Glomerular visceral epithelial cell (primary cell): ENCODE data around the gene YPEL3.
"Not testable (repeated sequence)": the region's sequence is repeated elsewhere in the genome, so short reads cannot be mapped to it uniquely, and the experiment has no call there.

Source experiments
- DNase-seq: peaks from one replicate; pipeline ENCODE4 v3.0.0-alpha.2; 2016; ENCODE audit errors: extremely low spot score

Gene YPEL3

GRCh38 chr16:30117768-30118167 is 21.8 kb upstream of the YPEL3 start:
- no peak for DNase-seq

DNA sequence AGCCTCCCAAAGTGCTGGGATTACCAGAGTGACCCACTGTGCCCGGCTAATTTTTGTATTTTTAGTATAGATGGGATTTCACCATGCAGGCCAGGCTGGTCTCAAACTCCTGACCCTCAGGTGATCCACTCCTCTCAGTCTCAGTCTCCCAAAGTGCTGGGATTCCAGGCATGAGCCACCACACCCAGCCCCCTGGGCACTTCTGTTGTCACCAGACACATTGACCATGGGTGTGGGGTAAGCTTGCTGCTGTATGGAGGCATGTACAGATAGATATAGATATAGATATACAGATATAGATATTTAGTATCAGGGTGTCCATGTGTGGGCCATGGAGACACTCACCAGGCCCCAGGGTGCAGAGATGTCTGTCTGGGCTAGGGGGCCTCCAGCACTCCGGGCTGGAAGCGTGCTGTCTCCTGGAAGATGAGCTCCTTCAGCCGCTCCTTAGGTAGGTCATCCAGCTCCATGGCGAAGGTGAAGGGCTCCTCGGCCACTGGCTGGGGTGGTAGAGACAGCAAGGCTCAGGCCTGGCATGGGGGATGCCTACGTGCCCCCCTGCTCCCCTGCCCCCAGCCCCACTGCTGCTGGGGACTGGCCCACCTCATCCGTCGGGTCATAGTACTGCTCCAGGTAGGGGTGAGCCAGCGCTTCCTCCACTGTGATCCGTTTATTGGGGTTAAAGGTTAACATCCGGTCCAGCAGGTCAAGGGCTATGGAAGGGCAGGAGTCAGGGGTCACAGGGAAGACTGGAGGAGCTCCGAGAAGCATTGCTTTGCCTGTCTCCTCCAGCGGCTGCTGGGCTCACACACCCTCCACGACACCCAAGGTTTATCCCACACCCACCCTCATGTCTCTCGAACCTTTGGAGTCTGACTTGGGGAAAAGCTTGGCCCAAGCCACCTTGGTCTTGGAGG is 20.5 kb upstream of the YPEL3 start:
- DNase-seq: no peak

DNA sequence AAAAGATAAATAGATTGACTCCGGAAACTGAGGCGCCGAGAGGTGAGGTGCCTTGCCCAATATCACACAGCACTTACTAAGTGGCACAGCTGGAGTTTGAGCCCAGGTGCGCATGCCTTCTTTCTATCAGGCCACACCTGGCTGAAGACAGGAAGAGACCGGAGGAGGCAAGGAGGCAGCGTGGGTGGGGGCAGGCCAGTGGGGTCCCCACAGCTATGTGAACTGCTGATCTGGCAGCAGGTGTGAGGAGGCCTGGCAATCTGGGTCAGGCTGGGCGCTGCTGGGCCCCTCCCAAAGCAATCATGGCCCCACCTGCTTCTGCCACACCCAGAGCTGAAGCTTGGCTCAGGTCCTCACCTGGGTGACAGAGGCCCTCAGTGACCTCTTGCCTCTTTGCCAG is 19.2 kb upstream of the YPEL3 start:
- no peak for DNase-seq

DNA sequence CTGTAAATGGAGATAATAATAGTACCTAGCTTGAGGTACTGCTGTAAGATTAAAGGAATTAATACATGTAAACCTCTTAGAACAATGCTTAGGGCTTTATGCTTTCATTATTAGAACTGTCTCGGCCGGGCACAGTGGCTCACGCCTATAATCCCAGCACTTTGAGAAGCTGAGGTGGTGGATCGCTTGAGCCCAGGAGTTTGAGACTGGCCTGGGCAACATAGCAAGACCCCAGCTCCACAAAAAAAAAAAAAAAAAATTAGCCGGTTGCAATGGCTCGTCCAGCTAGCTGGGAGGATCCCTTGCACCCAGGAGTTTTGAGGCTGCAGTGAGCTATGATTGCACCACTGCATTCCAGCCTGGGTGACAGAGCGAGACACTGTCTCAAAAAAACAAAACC is 18.8 kb upstream of the YPEL3 start:
- not testable (repeated sequence) for DNase-seq

DNA sequence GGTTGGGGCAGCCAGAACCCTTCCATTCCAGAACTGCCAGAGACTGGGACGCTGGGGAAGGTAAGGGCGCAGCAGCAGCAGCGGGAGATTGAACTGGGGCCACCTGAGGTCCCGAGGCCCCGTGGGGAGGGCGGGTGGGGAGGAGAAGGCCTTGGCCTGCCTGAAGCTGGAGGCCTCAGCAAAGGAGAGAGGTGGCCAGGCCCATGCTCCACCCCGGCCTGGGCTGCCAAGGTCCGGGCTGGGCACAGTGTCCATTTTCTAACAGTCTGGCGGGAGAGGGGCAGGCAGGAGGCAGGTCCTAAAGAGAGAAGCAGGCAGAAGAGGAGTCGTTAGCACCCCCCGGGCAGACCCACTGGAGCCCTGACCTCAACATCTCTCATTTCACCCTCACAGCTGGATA is 18.4 kb upstream of the YPEL3 start:
- no peak for DNase-seq

DNA sequence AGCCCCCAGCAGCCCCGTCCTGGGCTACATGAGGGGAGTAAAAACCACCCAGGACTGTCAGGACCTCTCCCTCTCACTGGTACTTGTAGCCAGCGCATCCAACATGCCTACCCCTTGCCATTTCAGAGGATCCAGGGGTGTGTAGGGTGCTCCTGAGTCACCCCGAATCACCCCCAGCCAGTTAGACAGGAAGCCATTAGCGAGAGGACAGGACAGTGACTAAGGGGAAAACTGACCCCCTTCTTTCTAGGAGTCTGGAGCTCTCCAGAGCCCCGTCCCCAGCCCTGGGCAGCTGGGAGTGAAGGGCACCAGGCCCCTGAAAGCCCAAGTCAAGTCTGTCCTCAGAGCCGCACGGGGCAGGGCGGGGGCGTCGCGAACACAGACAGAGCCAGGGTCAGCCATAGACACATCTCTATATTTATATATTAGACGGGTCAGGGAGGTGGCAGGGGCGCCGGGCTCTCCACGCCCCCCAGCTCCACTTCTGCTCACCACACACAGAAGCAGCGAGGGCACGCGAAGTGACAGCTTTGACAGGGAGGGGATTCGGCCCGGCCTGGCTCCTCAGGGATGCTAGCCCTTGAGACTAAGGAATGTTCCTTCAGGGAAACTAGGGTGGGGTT is 17.8 kb upstream of the YPEL3 start:
- DNase-seq: no peak

DNA sequence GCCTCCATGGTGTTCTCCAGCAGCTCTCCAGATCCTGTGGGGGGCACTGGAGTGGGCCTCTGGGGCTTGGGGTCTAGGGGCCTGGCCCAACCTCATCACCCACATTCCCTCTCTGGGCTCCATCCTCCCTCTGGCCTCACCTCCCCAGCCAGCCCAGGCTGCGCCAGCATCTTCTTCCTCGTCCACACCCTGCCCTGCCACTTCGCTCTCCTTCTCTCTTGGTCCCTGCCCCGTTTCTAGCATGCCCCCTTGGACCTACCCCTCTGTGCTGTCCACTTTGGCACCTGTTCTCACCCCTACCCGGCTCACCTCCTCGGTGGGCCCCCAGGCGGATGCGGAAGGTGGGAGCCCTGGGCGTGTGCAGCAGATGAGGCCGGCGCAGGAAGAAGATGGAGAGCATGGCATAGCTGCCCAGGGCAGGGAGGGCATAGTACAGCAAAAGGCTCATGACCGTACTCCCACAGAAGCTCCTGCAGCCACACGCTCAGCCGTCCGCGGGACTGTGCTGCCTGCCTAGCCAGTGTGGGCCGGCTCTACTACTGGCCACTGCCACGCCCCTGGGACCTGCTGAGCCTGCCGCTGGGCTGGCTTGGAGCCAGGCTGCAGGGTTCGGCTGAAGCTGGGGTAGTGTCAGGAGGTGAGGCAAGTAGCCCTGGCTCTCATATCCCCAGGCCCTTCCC is 17.2 kb upstream of the YPEL3 start, which contains the start of gene GDPD3:
Gene GDPD3, minus strand, starts transcription at position 507 of the 680 bp plus-strand sequence. Its CDS starts 59 bp downstream, at position 448.
- DNase-seq: peak; percentile 35

- peak; percentile 49 for DNase-seq
Observed at GRCh38 chr16:30112197-30113030, 16.4 kb upstream of the YPEL3 start.

GRCh38 chr16:30110661-30111060 is 14.6 kb upstream of the YPEL3 start:
- no peak for DNase-seq

GRCh38 chr16:30108059-30108850 is 12.2 kb upstream of the YPEL3 start:
- no peak for DNase-seq

- no peak for DNase-seq
Observed at GRCh38 chr16:30104492-30104891, 8.5 kb upstream of the YPEL3 start.

GRCh38 chr16:30104090-30104489 is 8.1 kb upstream of the YPEL3 start:
- DNase-seq: no peak

DNA sequence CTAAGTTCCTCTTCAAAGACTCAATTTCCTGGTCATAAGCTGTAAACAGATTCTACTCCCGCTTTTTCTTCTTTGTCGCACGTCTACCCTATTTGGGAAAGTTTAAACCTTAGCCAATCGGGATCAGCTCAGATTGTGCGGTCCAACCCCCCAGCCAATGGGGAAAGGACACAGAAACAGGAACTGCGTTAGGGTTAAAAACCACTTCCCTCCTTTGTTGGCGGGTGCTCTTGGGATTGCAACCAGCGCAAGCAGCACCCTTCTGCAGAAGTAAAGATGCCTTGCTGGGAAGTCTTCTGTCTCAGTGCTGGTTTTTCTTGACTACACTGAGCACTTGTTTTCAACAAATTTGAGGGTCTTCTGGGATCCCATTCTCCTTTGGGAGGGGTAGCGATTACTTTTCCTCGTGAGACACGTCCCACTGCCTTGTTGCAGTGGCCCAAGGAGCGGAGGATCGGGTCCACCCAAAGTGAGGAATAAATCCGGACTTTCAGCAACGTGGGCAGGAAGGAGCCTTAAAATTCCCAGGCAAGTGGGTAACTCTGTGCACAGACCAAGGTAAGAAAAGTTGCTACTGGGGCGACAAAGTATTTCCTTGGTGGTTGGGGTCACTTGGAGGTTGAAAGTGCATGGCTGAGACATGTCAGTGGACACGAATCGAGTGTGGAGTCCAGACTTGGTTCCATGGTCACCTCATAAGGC is 1.0 kb upstream of the YPEL3 start:
- DNase-seq: no peak

GRCh38 chr16:30095166-30096078 is 591 bp downstream of the YPEL3 start:
- no peak for DNase-seq

DNA sequence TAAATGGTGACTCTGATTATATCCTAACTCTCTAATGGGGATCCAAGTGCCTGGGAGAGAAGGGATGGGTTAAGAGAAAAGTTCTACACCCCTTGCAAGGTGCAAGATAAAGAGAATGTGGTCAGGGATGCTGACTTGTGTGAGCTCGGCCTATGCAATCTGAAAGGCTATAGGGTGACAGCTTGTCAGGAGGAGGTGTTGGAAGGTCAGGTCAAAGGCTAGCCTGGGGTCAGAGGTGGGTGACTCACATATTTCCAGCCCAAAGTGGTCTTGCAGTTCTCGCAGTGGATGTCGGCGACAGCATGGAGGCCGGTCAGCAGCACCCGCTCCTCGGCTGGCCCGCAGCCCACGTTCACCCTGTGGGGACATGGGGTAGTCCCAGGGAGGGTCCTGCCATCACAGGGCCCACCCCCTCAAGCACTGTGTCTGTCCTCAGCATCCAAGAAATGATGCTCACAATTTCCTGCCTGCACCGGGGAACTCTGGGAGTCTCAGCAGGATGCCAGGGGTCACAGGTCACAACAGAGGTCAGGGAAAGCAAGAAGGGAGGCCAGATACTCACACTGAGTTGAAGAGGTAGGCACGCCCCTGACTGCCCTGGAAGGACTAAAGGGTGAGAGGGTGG is 1.4 kb downstream of the YPEL3 start:
- no peak for DNase-seq

DNA sequence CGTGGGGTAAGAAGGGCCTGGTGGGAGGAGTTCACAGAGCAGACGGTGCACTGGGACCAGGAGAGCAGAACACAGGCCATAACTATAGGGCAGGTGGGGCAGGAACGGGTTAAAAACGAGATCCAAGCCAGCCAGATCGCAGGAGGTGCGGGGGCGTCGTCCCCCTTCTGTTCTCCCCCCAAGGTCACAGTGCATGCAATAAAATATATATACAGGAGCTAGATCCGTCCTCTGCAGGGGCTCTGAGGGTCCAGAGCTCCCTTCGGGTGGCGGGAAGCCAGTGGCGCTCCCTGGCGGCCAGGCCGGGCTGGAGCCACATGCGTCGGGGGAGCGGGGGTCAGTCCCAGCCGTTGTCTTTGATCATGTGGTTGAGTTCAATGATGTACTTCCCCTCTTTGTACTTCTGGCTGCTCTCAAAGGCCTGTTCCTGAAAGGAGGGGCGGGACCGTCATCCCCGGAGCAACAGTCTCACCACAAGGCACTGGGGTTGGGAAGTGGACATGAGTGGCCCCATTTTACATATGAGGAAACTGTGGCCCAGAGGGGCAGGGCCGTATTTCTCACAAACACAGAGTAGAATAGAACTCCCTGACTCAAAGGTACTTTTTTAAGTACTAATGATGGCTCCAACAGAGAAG is 3.5 kb downstream of the YPEL3 start:
- no peak for DNase-seq

DNA sequence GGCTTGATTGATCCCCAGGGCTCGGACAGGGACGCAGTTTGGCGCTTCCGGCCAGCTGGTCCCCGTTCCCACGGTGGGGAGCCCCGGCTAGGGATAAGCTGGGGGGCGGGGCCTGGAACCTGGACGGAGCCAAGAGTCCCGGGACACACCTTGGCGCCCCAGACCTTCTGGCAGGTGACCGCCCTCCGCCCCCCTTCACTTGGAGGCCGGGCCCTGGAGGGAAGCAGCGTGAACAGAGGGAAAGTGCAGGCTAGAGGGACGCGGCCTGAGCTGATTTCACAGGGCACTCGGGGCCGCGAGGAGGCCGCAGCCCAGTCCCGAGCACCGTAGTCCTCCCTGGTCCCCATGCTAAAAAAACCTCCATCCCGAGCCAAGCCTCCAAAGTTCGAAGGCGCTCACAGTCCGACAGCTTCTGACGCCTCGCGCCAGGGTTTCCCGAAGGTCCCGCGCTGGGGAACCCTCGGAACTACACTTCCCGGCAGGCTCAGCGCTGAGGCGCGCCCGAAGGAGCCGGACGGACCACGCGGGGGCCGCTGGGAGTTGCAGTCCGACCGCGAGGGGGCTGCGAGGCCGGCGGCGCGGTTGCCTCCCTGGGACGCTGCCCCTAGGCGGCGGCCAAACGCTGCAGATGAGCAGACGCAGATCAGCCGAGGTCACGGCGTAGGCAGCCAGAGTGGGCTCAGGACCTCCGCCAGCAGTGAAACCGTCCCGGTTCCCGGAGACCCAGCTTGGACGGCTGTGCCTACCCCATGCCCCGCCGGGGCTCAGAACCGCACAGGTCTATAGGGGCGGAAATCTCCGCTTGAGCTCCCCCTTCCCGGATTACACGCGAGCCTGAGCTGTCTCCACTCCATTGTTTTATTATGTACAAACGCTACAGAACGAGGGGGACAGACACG is 4.3 kb downstream of the YPEL3 start, which contains the start of gene TBX6:
Gene TBX6, minus strand, starts transcription at position 451 of the 899 bp plus-strand sequence. CDS start 731 bp downstream, outside the sequence.
- peak; percentile 86 for DNase-seq
